HUES64 (cell line): ENCODE measurements around the gene URI1.

Experiments used
- H3K27ac ChIP-seq: 2 replicates; pipeline ENCODE4 v1.7.0; 2013; ENCODE audit warnings: low read depth, low read length, inconsistent platforms
- H3K27me3 ChIP-seq: 2 replicates; pipeline ENCODE4 v1.6.1; 2013; ENCODE audit warnings: mild to moderate bottlenecking, low read length; ENCODE audit not compliant: insufficient read depth
- H3K36me3 ChIP-seq: 2 replicates; pipeline ENCODE4 v1.6.1; 2013; ENCODE audit warnings: mild to moderate bottlenecking, low read length; ENCODE audit not compliant: insufficient read depth
- H3K4me1 ChIP-seq: 2 replicates; pipeline ENCODE4 v1.6.1; 2013; ENCODE audit warnings: mild to moderate bottlenecking, low read length, moderate library complexity; ENCODE audit not compliant: insufficient read depth
- H3K4me3 ChIP-seq: 2 replicates; pipeline ENCODE4 v1.5.1; 2013; ENCODE audit warnings: mild to moderate bottlenecking, low read length, moderate library complexity
- H3K9ac ChIP-seq: 2 replicates; pipeline ENCODE4 v1.6.1; 2013; ENCODE audit warnings: mild to moderate bottlenecking, low read depth, low read length
- H3K9me3 ChIP-seq: 2 replicates; pipeline ENCODE4 v1.6.1; 2013; ENCODE audit warnings: low read depth, low read length; ENCODE audit not compliant: insufficient read depth
- whole genome bisulfite sequencing: fragments of 150-250, 120-280 bp; methylation state at CpG from one replicate; pipeline ENCODE4 v1.1.7; 2013; ENCODE audit warnings: missing lambda C conversion rate; 5-methylcytosine and 5-hydroxymethylcytosine counted together

Gene URI1

GRCh38 chr19:29974701-29975100 is 32.7 kb downstream of the URI1 start:
- Histone ChIP-seq H3K4me3 (no peak overlapping the region), H3K4me1 (no peaks in the 10 kb centered on the region), H3K27me3 (no peaks in the 10 kb centered on the region), H3K9me3 (no peaks in the 10 kb centered on the region), H3K27ac (no peak overlapping the region), H3K36me3 (no peaks in the 10 kb centered on the region), H3K9ac (no peak overlapping the region)
- 100% methylated on average over 2 of the region's 2 CpGs for WGBS

DNA sequence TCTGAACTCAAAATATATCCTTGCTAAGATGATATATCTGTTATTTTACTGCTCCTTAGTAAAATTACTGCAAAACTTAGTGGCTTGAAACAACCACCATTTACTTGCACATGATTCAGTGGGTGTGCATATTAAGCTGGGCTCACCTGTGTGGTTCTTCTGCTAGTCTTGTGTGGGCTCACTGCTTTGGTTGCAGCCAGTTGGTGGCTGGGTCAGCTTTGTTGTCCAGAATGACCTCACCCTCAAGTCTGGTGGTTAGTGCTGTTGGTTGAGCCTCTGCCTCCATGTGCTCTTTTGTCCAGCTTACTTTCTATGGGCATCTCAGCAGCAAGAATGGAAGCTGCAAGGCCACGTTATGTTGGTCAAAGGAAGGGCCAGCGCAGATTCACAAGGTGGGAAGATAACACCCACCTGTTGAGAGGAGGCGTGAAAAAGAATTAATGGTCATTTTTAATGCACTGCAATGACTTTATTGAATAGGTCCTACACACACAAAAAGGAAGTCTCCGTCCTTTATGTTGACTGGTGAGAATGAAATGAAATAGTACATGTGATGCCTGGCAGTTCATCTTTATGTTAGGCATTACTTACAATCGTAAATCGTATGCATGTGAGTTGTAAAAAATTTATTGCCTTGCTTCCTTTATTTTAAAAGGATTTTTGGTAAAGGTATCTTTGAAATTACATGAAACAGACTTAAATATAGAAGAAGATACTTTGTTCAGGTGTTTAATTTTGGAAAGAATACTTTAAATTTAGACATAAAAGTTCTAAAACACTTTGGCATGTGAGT is 34.3 kb downstream of the URI1 start:
- WGBS: 94% methylated on average over 6 of the region's 6 CpGs
- H3K4me3 ChIP-seq: no peak overlapping the region
- H3K27ac ChIP-seq: no peak overlapping the region
- H3K4me1 ChIP-seq: peaks cover 2% of the 10 kb centered on the region; the same call in 1 of the 2 replicates
- H3K27me3 ChIP-seq: no peaks in the 10 kb centered on the region
- no peaks in the 10 kb centered on the region for H3K36me3 ChIP-seq
- H3K9me3 ChIP-seq: no peaks in the 10 kb centered on the region
- no peak overlapping the region for H3K9ac ChIP-seq

DNA sequence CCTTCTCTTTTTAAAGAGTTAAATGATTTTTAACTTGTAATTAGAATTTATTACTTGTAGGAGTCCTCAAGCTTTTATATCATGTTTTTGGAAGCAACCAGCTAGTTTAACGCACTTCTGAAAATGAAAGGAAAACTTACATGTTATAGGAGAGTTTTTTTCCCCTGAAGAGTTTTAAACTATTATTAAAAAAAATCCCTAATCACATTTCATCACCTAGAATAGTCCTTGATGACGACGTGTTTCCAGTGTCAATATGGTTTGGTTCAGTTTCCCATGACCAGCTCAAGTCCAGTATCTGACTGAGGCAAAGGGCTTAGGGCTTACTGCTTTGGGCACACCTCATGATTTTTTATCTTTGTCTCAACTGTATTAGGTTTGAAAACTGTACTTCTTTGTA is 36.0 kb downstream of the URI1 start:
- H3K4me1 ChIP-seq: peaks cover 5% of the 10 kb centered on the region; the same call in 1 of the 2 replicates
- WGBS: 100% methylated on average over 2 of the region's 3 CpGs
- no peak overlapping the region for H3K9ac ChIP-seq
- H3K27ac ChIP-seq: no peak overlapping the region
- H3K4me3 ChIP-seq: no peak overlapping the region
- H3K9me3 ChIP-seq: no peaks in the 10 kb centered on the region
- no peaks in the 10 kb centered on the region for H3K27me3 ChIP-seq
- no peaks in the 10 kb centered on the region for H3K36me3 ChIP-seq

DNA sequence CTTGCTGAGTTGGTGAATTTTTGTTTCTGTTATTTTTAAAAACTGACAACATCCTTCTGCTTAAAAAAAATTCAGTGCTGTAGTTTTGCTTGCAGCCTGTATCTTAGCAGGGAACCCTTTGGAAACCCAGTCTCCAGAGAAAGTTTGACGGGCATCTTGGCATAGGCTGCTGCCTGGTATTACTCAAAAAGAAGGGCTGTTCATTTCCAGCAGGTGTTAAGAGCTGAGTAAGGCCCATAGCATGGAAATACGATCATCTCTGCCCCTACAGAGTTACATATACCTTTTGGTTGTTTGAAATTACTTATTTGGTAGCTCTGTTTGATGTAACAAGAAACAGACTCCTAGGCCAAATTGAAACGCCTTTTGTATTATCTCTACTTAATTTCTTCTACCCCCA is 41.5 kb downstream of the URI1 start:
- 90% methylated on average over 3 of the region's 3 CpGs for WGBS
- H3K27me3 ChIP-seq: no peaks in the 10 kb centered on the region
- no peak overlapping the region for H3K4me3 ChIP-seq
- peaks cover 8% of the 10 kb centered on the region for H3K36me3 ChIP-seq
- no peak overlapping the region for H3K9ac ChIP-seq
- no peak overlapping the region for H3K27ac ChIP-seq
- peaks cover 16% of the 10 kb centered on the region for H3K4me1 ChIP-seq
- H3K9me3 ChIP-seq: no peaks in the 10 kb centered on the region

GRCh38 chr19:29985196-29985595 is 43.2 kb downstream of the URI1 start:
- no peaks in the 10 kb centered on the region for H3K27me3 ChIP-seq
- peaks cover 16% of the 10 kb centered on the region for H3K4me1 ChIP-seq
- peaks cover 16% of the 10 kb centered on the region for H3K36me3 ChIP-seq
- no peak overlapping the region for H3K9ac ChIP-seq
- H3K4me3 ChIP-seq: no peak overlapping the region
- H3K27ac ChIP-seq: no peak overlapping the region
- WGBS: 97% methylated on average over 2 of the region's 2 CpGs
- no peaks in the 10 kb centered on the region for H3K9me3 ChIP-seq

GRCh38 chr19:29988351-29988750 is 46.3 kb downstream of the URI1 start:
- no peak overlapping the region for H3K9ac ChIP-seq
- H3K9me3 ChIP-seq: 0 out of 2 replicates have a peak, but pooled peaks cover 4% of the 10 kb centered on the region
- no peak overlapping the region for H3K4me3 ChIP-seq
- 90% methylated on average over 9 of the region's 9 CpGs for WGBS
- peaks cover 23% of the 10 kb centered on the region for H3K36me3 ChIP-seq
- H3K27ac ChIP-seq: no peak overlapping the region
- H3K4me1 ChIP-seq: peaks cover 11% of the 10 kb centered on the region
- H3K27me3 ChIP-seq: no peaks in the 10 kb centered on the region

DNA sequence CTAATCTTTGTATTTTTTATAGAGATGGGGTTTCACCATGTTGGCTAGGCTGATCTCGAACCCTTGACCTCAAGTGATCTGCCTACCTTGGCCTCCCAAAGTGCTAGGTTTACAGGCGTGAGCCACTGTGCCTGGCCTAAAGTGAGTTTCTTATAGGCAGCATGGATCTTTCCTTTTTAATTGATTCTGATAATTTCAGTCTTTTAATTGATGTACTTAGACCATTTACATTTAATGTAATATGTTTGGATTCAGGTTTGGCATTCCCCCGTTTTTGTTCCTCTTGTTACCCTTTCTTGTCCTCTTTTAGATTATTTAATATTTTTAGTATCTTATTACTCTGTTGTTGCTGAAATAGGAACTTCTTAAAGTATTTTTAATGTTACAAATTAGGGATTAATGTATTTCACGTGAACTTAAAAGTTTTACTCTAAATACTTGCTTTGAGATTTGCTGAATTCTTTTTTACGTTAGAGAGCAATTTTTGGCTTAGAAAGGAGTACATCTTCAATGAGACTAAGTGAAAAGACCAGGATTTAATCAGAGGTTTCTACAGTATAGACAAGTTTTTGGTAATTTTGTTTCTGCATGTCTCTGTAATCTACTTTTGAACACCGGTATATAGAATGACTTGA is 50.3 kb downstream of the URI1 start:
- WGBS: over 99% methylated on average over 5 of the region's 6 CpGs
- Histone ChIP-seq H3K27me3 (no peaks in the 10 kb centered on the region), H3K36me3 (peaks cover 28% of the 10 kb centered on the region), H3K9ac (no peak overlapping the region), H3K27ac (no peak overlapping the region), H3K4me3 (no peak overlapping the region), H3K9me3 (peaks cover 8% of the 10 kb centered on the region; the same call in 1 of the 2 replicates), H3K4me1 (no peaks in the 10 kb centered on the region)

DNA sequence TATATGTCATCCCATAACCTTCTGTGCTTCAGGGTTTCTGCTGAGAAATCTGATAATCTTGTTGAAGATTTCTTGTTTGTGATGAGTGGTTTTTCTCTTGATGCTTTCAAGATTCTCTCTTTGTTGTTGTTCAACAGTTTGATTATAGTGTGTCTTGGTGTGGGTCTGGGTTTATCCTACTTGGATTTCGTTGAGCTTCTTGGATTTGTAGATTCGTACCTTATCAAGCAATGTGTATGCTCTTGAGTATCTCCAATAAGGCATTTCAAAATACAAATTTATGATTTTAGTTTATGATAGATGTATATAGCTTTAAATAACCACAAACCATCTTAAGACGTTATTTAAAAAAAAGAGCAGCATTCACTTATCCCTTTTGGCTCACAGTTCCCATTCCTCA is 57.5 kb downstream of the URI1 start:
- H3K9ac ChIP-seq: no peak overlapping the region
- no peak overlapping the region for H3K4me3 ChIP-seq
- H3K4me1 ChIP-seq: no peaks in the 10 kb centered on the region; the same call in 1 of the 2 replicates
- WGBS: 92% methylated on average over 2 of the region's 3 CpGs
- peaks cover 6% of the 10 kb centered on the region; the same call in 1 of the 2 replicates for H3K9me3 ChIP-seq
- 0 out of 2 replicates have a peak, but pooled peaks cover 5% of the 10 kb centered on the region for H3K36me3 ChIP-seq
- H3K27ac ChIP-seq: no peak overlapping the region
- H3K27me3 ChIP-seq: no peaks in the 10 kb centered on the region

GRCh38 chr19:30000862-30001261 is 58.8 kb downstream of the URI1 start:
- Histone ChIP-seq H3K9ac (no peak overlapping the region), H3K27ac (no peak overlapping the region), H3K9me3 (peaks cover 3% of the 10 kb centered on the region; the same call in 1 of the 2 replicates), H3K4me3 (no peak overlapping the region), H3K27me3 (no peaks in the 10 kb centered on the region), H3K4me1 (no peaks in the 10 kb centered on the region; the same call in 1 of the 2 replicates), H3K36me3 (peaks cover 5% of the 10 kb centered on the region)
- 100% methylated on average over 1 of the region's 1 CpG for WGBS

DNA sequence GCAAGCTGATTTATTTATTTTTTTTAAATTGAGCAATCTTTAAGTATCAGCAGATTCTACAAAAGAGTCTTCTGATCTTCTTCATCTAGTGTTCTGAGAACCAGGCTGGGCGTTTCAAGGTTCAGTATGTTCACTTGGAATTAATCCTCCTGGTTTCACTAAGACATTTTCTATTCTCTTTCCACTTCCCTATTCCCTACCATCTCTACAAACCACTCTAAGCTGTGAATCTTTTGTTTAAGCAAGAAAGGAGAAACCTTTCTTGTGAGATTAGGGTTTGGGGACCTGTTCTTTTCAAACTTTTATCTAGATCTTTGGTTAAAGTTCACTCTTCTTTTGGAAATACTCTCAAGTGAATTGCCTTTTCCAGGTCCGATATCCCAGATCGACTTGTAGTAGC is 59.3 kb downstream of the URI1 start:
- H3K27me3 ChIP-seq: no peaks in the 10 kb centered on the region
- H3K27ac ChIP-seq: no peak overlapping the region
- peaks cover 2% of the 10 kb centered on the region; the same call in 1 of the 2 replicates for H3K9me3 ChIP-seq
- no peaks in the 10 kb centered on the region; the same call in 1 of the 2 replicates for H3K4me1 ChIP-seq
- peaks cover 9% of the 10 kb centered on the region for H3K36me3 ChIP-seq
- 96% methylated on average over 3 of the region's 3 CpGs for WGBS
- H3K4me3 ChIP-seq: no peak overlapping the region
- no peak overlapping the region for H3K9ac ChIP-seq

DNA sequence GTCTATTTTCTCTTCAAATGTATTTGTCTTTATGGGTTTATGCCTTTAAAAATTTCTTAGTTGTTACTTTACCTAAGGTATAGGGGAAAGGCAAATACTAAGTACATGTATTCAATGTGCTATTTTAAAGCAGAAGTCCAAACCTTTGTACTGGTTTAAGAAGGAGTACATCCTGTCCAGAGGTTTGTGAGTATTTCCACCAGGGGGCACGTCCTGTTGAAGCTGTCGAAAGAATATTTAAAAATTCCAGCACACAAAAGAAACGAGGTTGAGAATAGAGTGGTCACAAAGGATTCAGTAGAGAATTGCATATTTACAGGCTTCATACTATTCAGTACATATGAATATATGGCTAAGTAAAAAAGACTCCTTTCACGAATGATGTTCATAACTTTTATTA is 59.8 kb downstream of the URI1 start:
- 92% methylated on average over 2 of the region's 4 CpGs for WGBS
- Histone ChIP-seq H3K36me3 (peaks cover 13% of the 10 kb centered on the region), H3K27me3 (no peaks in the 10 kb centered on the region), H3K4me3 (no peak overlapping the region), H3K27ac (no peak overlapping the region), H3K9me3 (peaks cover 2% of the 10 kb centered on the region; the same call in 1 of the 2 replicates), H3K9ac (no peak overlapping the region), H3K4me1 (no peaks in the 10 kb centered on the region; the same call in 1 of the 2 replicates)
